DMS153 (cell line): ENCODE measurements around the gene FLT3LG.

Source experiments
- DNase-seq: peaks from one replicate; lab custom pipeline; 2025; lab: John Stamatoyannopoulos, UW

Gene FLT3LG

GRCh38 chr19:49489601-49490167 lies 15.7 kb downstream of the FLT3LG start:
- no peak for DNase-seq

- DNase-seq, result no peak
Observed at GRCh38 chr19:49490287-49491029, 16.4 kb downstream of the FLT3LG start.

- DNase-seq, result no peak
Observed at GRCh38 chr19:49491030-49491803, 17.2 kb downstream of the FLT3LG start.

- DNase-seq, result no peak
Observed at GRCh38 chr19:49491804-49492572, 18.0 kb downstream of the FLT3LG start.

- no peak for DNase-seq
Observed at GRCh38 chr19:49492573-49493405, 18.8 kb downstream of the FLT3LG start.

- no peak for DNase-seq
Observed at GRCh38 chr19:49496574-49497008, 22.6 kb downstream of the FLT3LG start.

GRCh38 chr19:49497047-49497788 lies 23.2 kb downstream of the FLT3LG start:
- DNase-seq, result no peak

GRCh38 chr19:49497789-49498103 lies 23.7 kb downstream of the FLT3LG start:
- no peak for DNase-seq

GRCh38 chr19:49498475-49498874 lies 24.5 kb downstream of the FLT3LG start:
- DNase-seq, result no peak

- DNase-seq, result no peak
Observed at GRCh38 chr19:49499030-49499670, 25.1 kb downstream of the FLT3LG start.

- DNase-seq, result peak; percentile 73
Observed at GRCh38 chr19:49502866-49503581, 29.0 kb downstream of the FLT3LG start.

GRCh38 chr19:49503582-49503962 lies 29.6 kb downstream of the FLT3LG start:
- DNase-seq, result no peak

- DNase-seq, result peak; percentile 18
Observed at GRCh38 chr19:49506575-49507105, 32.6 kb downstream of the FLT3LG start.

- no peak for DNase-seq
Observed at GRCh38 chr19:49507803-49508494, 33.9 kb downstream of the FLT3LG start.

- DNase-seq, result no peak
Observed at GRCh38 chr19:49512970-49513745, 39.1 kb downstream of the FLT3LG start.

- no peak for DNase-seq
Observed at GRCh38 chr19:49513746-49514118, 39.7 kb downstream of the FLT3LG start.

- no peak for DNase-seq
Observed at GRCh38 chr19:49514151-49514550, 40.1 kb downstream of the FLT3LG start.

- DNase-seq, result no peak
Observed at GRCh38 chr19:49515767-49516166, 41.8 kb downstream of the FLT3LG start.
